ENCODE data around the gene ATP13A4. TPM values are rescaled to one million over a fixed set of nuclear protein-coding genes. Genes with fewer than 3 reads are reported as not detected.
A peak's percentile ranks its signal among the peaks of the same experiment; 100 is the strongest.

Gene ATP13A4
- total RNA-seq, 2 experiments from 2014 or later, result 0.98 to 1.6 TPM

DNA sequence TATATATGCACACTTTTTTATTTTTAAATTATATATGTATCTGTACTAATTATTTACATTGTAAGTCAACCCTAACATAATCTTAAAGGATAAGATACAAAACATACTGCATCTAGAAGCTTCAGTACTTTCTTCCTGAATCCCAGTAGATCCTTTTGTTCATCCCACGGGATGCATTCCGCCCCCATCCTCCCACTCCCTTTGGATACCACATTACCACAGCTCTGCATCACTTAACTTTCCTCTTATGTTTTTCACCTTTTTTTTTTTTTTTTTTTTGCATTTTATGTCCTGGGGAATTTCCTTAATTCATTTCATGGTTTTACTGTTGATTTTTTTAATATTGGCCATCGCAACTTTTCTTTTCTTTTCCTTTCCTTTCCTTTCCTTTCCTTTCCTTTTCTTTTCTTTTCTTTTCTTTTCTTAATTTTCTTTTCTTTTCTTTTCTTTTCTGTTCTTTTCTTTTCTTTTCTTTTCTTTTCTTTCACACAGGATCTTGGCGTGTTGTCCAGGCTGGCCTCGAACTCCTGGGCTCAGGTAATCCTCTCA is 41.3 kb upstream of the ATP13A4 start:
- Mint-ChIP-seq H3K4me3 (no peak overlapping the region), H3K9me3 (no peaks in the 10 kb centered on the region)

GRCh38 chr3:193594946-193595689 is 40.4 kb upstream of the ATP13A4 start:
- CTCF ChIA-PET, result no interaction called here
- H3K4me3 ChIP-seq (ENCODE audit: low read length), result no peak overlapping the region
- intact Hi-C loops (cut with DNase I, micrococcal nuclease), result loop anchor here in 1 of 2 experiments (10.0 kb wide), 1 partner anchor 990 kb away; no protein-coding TSS in a partner anchor

More for the DNA sequence above, 41.3 kb upstream of the ATP13A4 start:
- Mint-ChIP-seq H3K27me3 (no peaks in the 10 kb centered on the region), H3K4me1 (ENCODE audit: low read depth) (peaks cover 84% of the 10 kb centered on the region), H3K36me3 (ENCODE audit: low read depth) (peaks cover 28% of the 10 kb centered on the region), H3K27ac (peak overlapping the region; percentile 19)
- ATAC-seq (ENCODE audit: poor library complexity), result no peak
- H3K9me3 ChIP-seq (ENCODE audit: control insufficient read depth in 1 of 2, insufficient read depth in 1 of 2, low read length in 2 of 2), result no peaks in the 10 kb centered on the region
- H3K4me1 ChIP-seq (ENCODE audit: insufficient read depth, low read length), result peaks cover 28% of the 10 kb centered on the region
- H3K27ac ChIP-seq (ENCODE audit: low read depth in 1 of 2, low read length in 2 of 2), result no peak overlapping the region
- TF ChIP-seq, protein P1, sequence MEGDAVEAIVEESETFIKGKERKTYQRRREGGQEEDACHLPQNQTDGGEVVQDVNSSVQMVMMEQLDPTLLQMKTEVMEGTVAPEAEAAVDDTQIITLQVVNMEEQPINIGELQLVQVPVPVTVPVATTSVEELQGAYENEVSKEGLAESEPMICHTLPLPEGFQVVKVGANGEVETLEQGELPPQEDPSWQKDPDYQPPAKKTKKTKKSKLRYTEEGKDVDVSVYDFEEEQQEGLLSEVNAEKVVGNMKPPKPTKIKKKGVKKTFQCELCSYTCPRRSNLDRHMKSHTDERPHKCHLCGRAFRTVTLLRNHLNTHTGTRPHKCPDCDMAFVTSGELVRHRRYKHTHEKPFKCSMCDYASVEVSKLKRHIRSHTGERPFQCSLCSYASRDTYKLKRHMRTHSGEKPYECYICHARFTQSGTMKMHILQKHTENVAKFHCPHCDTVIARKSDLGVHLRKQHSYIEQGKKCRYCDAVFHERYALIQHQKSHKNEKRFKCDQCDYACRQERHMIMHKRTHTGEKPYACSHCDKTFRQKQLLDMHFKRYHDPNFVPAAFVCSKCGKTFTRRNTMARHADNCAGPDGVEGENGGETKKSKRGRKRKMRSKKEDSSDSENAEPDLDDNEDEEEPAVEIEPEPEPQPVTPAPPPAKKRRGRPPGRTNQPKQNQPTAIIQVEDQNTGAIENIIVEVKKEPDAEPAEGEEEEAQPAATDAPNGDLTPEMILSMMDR (IDR thresholded peaks at IDR 0.05), result peak; percentile 14
- CTCF ChIA-PET, result no interaction called here
- no peak overlapping the region for H3K4me3 ChIP-seq (ENCODE audit: low read length)
- peaks cover 13% of the 10 kb centered on the region for H3K36me3 ChIP-seq (ENCODE audit: insufficient read depth, low read length)
- no peaks in the 10 kb centered on the region for H3K27me3 ChIP-seq (ENCODE audit: control insufficient read depth in 1 of 2, insufficient read depth in 2 of 2, low read length in 2 of 2)
- POLR2A ChIA-PET, result no interaction called here
- intact Hi-C loops (cut with DNase I, micrococcal nuclease), result loop anchor here in 1 of 2 experiments (10.0 kb wide), 1 partner anchor 989 kb away; no protein-coding TSS in a partner anchor
- no peak for DNase-seq

DNA sequence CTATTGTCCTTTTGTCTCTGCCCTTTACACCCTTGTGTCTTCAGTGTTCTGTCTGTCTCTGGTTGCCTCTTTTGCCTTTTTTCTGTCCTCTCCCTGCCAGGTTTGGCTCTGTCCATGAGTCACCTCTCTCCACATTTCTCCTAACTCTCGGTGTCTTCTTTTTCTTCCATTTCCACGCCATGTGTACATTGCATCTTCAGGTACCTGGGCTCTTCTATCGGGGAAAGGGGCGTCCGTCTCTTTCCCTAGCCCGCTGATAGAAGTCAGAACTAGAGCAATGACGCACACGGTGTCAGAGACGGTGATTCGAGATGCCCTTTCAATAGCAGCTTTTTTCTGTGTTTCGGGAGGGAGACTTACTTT is 39.0 kb upstream of the ATP13A4 start:
- Mint-ChIP-seq H3K4me3 (peak overlapping the region; percentile 92), H3K27me3 (no peaks in the 10 kb centered on the region), H3K36me3 (ENCODE audit: low read depth) (peaks cover 24% of the 10 kb centered on the region), H3K4me1 (ENCODE audit: low read depth) (peaks cover 60% of the 10 kb centered on the region), H3K9me3 (no peaks in the 10 kb centered on the region), H3K27ac (peak overlapping the region; percentile 83)
- DNase-seq (peak in 10 of 14 experiments; percentile 3 to 63 (median 20)), ATAC-seq (ENCODE audit: poor library complexity) (peak; percentile 58)
- ChIA-PET CTCF (no interaction called here), POLR2A (no interaction called here)
- Histone ChIP-seq H3K27ac (ENCODE audit: low read depth in 1 of 2, low read length in 2 of 2) (peak overlapping the region; percentile 64 to 88), H3K27me3 (ENCODE audit: control insufficient read depth in 1 of 2, insufficient read depth in 2 of 2, low read length in 2 of 2) (no peaks in the 10 kb centered on the region), H3K4me1 (ENCODE audit: insufficient read depth, low read length) (peaks cover 28% of the 10 kb centered on the region), H3K9me3 (ENCODE audit: control insufficient read depth in 1 of 2, insufficient read depth in 1 of 2, low read length in 2 of 2) (no peaks in the 10 kb centered on the region), H3K36me3 (ENCODE audit: insufficient read depth, low read length) (peaks cover 13% of the 10 kb centered on the region), H3K4me3 (ENCODE audit: low read length) (peak overlapping the region; percentile 97)
- TF ChIP-seq, protein P1 (IDR thresholded peaks at IDR 0.05), result no peak
- intact Hi-C loops (cut with DNase I, micrococcal nuclease), result loop anchor here in 1 of 2 experiments (10.0 kb wide), 1 partner anchor 991 kb away; no protein-coding TSS in a partner anchor

More at GRCh38 chr3:193594946-193595689, 40.4 kb upstream of the ATP13A4 start:
- Mint-ChIP-seq H3K4me3 (peak overlapping the region; percentile 92), H3K4me1 (ENCODE audit: low read depth) (peaks cover 75% of the 10 kb centered on the region), H3K36me3 (ENCODE audit: low read depth) (peaks cover 28% of the 10 kb centered on the region), H3K27me3 (no peaks in the 10 kb centered on the region), H3K9me3 (no peaks in the 10 kb centered on the region), H3K27ac (peak overlapping the region; percentile 19)
- ATAC-seq (ENCODE audit: poor library complexity) (no peak), DNase-seq (no peak)
- no peaks in the 10 kb centered on the region for H3K9me3 ChIP-seq (ENCODE audit: control insufficient read depth in 1 of 2, insufficient read depth in 1 of 2, low read length in 2 of 2)
- TF ChIP-seq, protein P1 (IDR thresholded peaks at IDR 0.05), result no peak
- H3K27ac ChIP-seq (ENCODE audit: low read depth in 1 of 2, low read length in 2 of 2), result no peak overlapping the region
- POLR2A ChIA-PET, result no interaction called here
- H3K4me1 ChIP-seq (ENCODE audit: insufficient read depth, low read length), result peaks cover 28% of the 10 kb centered on the region
- H3K27me3 ChIP-seq (ENCODE audit: control insufficient read depth in 1 of 2, insufficient read depth in 2 of 2, low read length in 2 of 2), result no peaks in the 10 kb centered on the region
- peaks cover 13% of the 10 kb centered on the region for H3K36me3 ChIP-seq (ENCODE audit: insufficient read depth, low read length)
